ENCODE results near the gene GPRIN2. TPM values are rescaled to one million over a fixed set of nuclear protein-coding genes. Genes with fewer than 3 reads are reported as not detected.
A peak's percentile ranks its signal among the peaks of the same experiment; 100 is the strongest.

GPRIN2 gene
- polyA plus RNA-seq, 4 donors = 13.9 to 33.5 (median 20.1) TPM

DNA sequence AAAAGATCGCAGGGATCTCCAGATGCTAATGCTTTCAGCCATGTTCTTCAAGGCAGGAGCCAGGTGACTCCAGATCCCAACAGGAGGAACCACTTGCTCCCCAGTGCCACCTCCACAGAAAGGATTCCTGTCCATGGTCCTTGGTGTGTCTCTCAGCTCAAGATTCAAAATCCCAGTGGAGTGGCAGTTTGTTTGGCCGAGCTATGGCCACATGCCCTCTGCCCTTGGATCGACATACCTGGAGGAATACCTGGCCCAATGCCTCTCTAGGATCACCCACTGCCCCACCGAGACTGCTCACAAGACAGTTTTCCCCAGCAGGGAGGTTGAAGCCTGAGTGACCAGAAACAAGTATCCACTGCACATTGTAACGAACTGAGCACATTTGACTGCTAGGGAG, 3.9 kb upstream of the GPRIN2 start:
- no peak overlapping the region for H3K27ac ChIP-seq (ENCODE audit: low read depth in 1 of 3, low read length in 2 of 3)

DNA sequence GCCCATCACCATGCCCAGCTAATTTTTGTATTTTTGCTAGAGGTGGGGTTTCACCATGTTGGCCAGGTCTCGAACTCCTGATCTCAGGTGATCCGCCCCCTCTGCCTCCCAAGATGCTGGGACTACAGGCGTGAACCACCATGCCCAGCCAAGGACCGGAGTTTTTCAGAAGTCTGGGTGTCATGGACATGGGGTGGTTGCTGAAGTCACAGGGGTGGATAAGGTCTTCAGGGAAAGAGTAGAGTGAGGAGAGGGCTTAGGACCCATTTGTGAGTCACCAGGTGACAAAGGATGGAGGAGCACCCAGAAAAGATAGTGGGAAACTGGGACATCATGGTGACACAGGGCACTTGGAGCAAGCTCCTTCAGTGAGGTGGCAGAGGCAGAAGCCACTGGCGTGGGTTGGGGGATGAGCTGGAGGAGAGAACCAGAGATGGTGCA, 2.8 kb upstream of the GPRIN2 start:
- H3K9me3 ChIP-seq (ENCODE audit: control insufficient read depth in 2 of 2, insufficient read depth in 1 of 2, low read depth in 1 of 2, low read length in 1 of 2) = no peaks in the 10 kb centered on the region
- 93 to 97% (median 94%) methylated on average over 5 of the region's 5 CpGs for WGBS, 3 donors

More for the DNA sequence above, 3.9 kb upstream of the GPRIN2 start:
- no peaks in the 10 kb centered on the region for H3K9me3 ChIP-seq (ENCODE audit: control insufficient read depth in 2 of 2, insufficient read depth in 1 of 2, low read depth in 1 of 2, low read length in 1 of 2)
- H3K4me1 ChIP-seq (ENCODE audit: control insufficient read depth in 3 of 3, insufficient read depth in 2 of 3, low read depth in 1 of 3, low read length in 2 of 3) = peaks cover 0 to 7% (median 3%) of the 10 kb centered on the region in 3 donors
- FAIRE-seq = no peak
- no peaks in the 10 kb centered on the region for H3K36me3 ChIP-seq (ENCODE audit: control insufficient read depth in 3 of 3, insufficient read depth in 2 of 3, low read depth in 1 of 3, low read length in 3 of 3)
- DNase-seq = no peak
- 66 to 81% (median 67%) methylated on average over 5 of the region's 5 CpGs for WGBS, 3 donors
- peaks cover 4 to 31% (median 15%) of the 10 kb centered on the region in 3 donors for H3K27me3 ChIP-seq (ENCODE audit: control insufficient read depth in 3 of 3, insufficient read depth in 3 of 3, low read length in 3 of 3)
- no peak overlapping the region for H3K4me3 ChIP-seq (ENCODE audit: low read depth in 1 of 3, low read length in 3 of 3)

DNA sequence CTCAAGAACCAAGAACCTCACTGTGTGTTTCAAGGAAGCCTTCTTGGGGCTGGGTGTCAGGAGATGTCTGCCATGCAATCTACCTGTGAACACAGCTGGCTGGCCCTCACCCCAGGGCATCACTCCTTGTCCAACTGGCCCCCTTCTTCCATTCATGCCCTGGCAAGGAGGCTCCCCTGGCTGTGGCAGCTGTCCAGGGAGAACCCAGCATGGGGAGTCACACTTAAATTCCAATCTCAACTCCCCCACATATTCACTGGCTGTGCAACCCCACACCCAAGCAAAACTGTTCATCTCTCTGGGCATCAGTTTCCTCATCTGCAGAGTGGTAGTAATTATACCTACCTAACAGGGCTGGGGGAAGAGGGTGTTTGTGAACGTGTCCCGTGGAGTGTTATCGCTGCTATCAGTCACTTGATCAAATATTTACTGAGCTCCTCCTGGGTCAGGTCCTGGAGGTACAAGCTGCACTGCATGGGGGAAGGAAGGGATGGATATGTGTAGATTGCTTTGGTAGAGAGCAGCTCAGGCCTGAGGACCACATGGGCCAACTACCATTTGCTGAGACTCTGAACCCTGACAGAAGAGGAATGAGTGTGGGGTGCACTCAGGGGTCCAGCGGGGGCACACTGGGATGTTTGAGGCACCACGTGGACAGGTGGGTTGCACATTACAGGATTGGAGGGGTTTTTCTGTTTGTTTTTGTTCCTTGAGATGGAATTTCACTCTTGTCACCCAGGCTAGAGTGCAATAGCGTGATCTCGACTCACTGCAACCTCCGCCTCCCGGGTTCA, 2.1 kb upstream of the GPRIN2 start:
- Histone ChIP-seq H3K9me3 (ENCODE audit: control insufficient read depth in 2 of 2, insufficient read depth in 1 of 2, low read depth in 1 of 2, low read length in 1 of 2) (no peaks in the 10 kb centered on the region), H3K4me3 (ENCODE audit: low read depth in 1 of 3, low read length in 3 of 3) (no peak overlapping the region), H3K36me3 (ENCODE audit: control insufficient read depth in 3 of 3, insufficient read depth in 2 of 3, low read depth in 1 of 3, low read length in 3 of 3) (no peaks in the 10 kb centered on the region), H3K4me1 (ENCODE audit: control insufficient read depth in 3 of 3, insufficient read depth in 2 of 3, low read depth in 1 of 3, low read length in 2 of 3) (peaks cover 0 to 9% (median 3%) of the 10 kb centered on the region in 3 donors), H3K27me3 (ENCODE audit: control insufficient read depth in 3 of 3, insufficient read depth in 3 of 3, low read length in 3 of 3) (peaks cover 4 to 31% (median 17%) of the 10 kb centered on the region in 3 donors), H3K27ac (ENCODE audit: low read depth in 1 of 3, low read length in 2 of 3) (no peak overlapping the region)
- DNase-seq (peak in 1 of 2 donors; percentile 47), FAIRE-seq (no peak)
- 62 to 76% (median 68%) methylated on average over 9 of the region's 9 CpGs for WGBS, 3 donors

More for the DNA sequence above, 2.8 kb upstream of the GPRIN2 start:
- Histone ChIP-seq H3K27me3 (ENCODE audit: control insufficient read depth in 3 of 3, insufficient read depth in 3 of 3, low read length in 3 of 3) (peaks cover 4 to 31% (median 17%) of the 10 kb centered on the region in 3 donors), H3K4me1 (ENCODE audit: control insufficient read depth in 3 of 3, insufficient read depth in 2 of 3, low read depth in 1 of 3, low read length in 2 of 3) (peaks cover 0 to 9% (median 3%) of the 10 kb centered on the region in 3 donors), H3K4me3 (ENCODE audit: low read depth in 1 of 3, low read length in 3 of 3) (no peak overlapping the region), H3K27ac (ENCODE audit: low read depth in 1 of 3, low read length in 2 of 3) (no peak overlapping the region), H3K36me3 (ENCODE audit: control insufficient read depth in 3 of 3, insufficient read depth in 2 of 3, low read depth in 1 of 3, low read length in 3 of 3) (no peaks in the 10 kb centered on the region)
- DNase-seq (no peak), FAIRE-seq (no peak)

DNA sequence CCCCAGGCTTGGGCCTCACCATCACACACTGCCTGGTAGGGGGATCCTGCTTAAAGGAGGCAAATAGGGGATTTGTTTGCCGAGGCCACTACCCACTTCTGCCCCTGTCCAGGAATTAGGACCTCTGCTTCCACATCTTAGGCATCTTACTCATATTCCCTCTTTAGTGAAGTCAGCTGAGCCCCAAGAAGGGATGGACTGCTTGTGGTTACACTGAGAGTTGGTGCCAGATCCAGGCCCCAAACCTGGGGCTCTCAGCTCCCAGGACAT, 1.6 kb upstream of the GPRIN2 start:
- FAIRE-seq (no peak), DNase-seq (no peak)
- Histone ChIP-seq H3K36me3 (ENCODE audit: control insufficient read depth in 3 of 3, insufficient read depth in 2 of 3, low read depth in 1 of 3, low read length in 3 of 3) (peaks cover 0 to 5% (median 0%) of the 10 kb centered on the region in 3 donors), H3K9me3 (ENCODE audit: control insufficient read depth in 2 of 2, insufficient read depth in 1 of 2, low read depth in 1 of 2, low read length in 1 of 2) (no peaks in the 10 kb centered on the region), H3K27me3 (ENCODE audit: control insufficient read depth in 3 of 3, insufficient read depth in 3 of 3, low read length in 3 of 3) (peaks cover 4 to 31% (median 17%) of the 10 kb centered on the region in 3 donors), H3K27ac (ENCODE audit: low read depth in 1 of 3, low read length in 2 of 3) (no peak overlapping the region), H3K4me3 (ENCODE audit: low read depth in 1 of 3, low read length in 3 of 3) (no peak overlapping the region), H3K4me1 (ENCODE audit: control insufficient read depth in 3 of 3, insufficient read depth in 2 of 3, low read depth in 1 of 3, low read length in 2 of 3) (peaks cover 0 to 9% (median 3%) of the 10 kb centered on the region in 3 donors)
- WGBS, 3 donors = 43 to 52% (median 45%) methylated on average over 1 of the region's 1 CpG

DNA sequence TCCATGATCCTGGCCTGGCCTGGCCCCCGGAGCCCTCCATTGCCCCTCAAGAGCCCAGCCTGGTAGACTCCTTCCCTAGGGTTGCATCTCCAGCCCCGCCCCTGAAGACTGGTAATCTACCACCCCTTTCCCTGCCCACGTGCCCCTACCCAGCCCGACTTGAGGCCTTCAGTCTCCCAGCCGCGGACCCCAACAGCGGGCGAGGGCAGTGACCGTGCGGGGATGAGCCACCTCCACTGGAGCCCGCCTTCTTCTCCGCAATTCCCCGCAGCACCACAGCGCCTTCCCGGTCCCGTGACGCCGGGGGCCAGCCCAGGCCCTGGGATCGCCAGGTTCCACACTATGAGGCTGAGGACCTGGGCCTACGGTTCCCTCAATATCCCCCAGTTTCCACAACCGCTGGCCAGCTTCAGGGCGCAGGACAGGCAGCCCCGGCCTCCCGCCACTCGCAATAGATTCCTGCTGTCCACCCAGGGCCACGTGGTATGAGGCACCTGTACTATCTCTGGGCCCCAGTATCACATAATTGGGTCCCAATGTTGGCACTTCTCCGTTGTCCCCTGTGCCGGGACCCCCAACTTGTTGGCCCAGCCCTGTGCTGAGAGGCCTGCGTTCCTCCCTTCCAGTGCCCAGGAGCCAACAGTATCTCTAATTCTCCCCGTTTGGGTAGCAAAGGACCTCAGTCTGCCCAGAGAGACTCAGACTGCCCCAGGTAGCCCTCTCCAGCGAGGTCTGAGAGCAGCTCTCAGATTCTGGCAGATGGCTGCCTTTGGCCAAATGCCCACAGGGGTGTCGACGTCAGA, 1.1 kb upstream of the GPRIN2 start:
- FAIRE-seq = no peak
- no peaks in the 10 kb centered on the region for H3K9me3 ChIP-seq (ENCODE audit: control insufficient read depth in 2 of 2, insufficient read depth in 1 of 2, low read depth in 1 of 2, low read length in 1 of 2)
- H3K27ac ChIP-seq (ENCODE audit: low read depth in 1 of 3, low read length in 2 of 3) = no peak overlapping the region
- 87 to 89% (median 89%) methylated on average over 33 of the region's 33 CpGs for WGBS, 3 donors
- H3K4me1 ChIP-seq (ENCODE audit: control insufficient read depth in 3 of 3, insufficient read depth in 2 of 3, low read depth in 1 of 3, low read length in 2 of 3) = peaks cover 0 to 9% (median 3%) of the 10 kb centered on the region in 3 donors
- peaks cover 0 to 8% (median 0%) of the 10 kb centered on the region in 3 donors for H3K36me3 ChIP-seq (ENCODE audit: control insufficient read depth in 3 of 3, insufficient read depth in 2 of 3, low read depth in 1 of 3, low read length in 3 of 3)
- H3K4me3 ChIP-seq (ENCODE audit: low read depth in 1 of 3, low read length in 3 of 3) = no peak overlapping the region
- DNase-seq = no peak
- H3K27me3 ChIP-seq (ENCODE audit: control insufficient read depth in 3 of 3, insufficient read depth in 3 of 3, low read length in 3 of 3) = peaks cover 4 to 31% (median 17%) of the 10 kb centered on the region in 3 donors

DNA sequence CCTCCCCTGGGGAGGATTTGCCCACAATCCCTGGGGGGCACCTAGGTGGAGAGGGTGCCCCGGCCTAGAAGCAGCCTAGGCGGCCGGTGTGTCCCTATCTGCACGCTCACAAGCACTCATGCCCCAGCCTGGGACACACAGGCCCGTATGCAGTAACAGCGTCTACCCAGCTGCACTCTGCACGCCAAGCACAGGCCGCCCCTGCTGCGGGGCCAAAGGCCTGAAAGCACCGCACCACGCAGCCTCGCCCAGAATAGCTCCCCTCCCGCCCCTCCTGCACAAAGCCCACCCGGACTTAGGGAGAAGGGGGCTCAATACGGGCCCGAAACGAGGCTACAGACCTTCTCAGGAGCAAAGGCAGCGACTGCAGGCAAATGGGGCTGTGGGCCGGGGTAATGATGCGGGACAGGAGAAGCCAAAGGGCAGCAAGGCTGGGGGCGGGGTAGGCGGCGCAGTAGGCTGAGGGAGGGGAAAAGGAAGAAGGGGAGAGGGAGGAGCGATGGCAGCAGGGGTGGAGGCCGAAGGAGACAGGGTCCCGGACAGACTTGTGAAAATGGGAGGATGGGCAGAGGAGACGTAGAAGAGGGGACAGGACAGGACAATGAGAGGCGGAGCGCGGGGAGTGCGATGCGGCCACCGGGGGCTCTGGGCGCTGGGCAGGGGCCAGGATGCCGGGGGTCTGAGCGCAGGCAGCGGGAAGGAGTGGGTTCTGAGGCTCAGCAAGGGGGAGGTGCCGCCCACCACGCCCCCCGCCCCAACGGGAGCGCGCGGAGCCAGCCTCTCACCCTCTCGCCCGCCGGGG, 544 bp downstream of the GPRIN2 start:
- peak; percentile 67 to 80 for DNase-seq
- peaks cover 0 to 9% (median 3%) of the 10 kb centered on the region in 3 donors for H3K4me1 ChIP-seq (ENCODE audit: control insufficient read depth in 3 of 3, insufficient read depth in 2 of 3, low read depth in 1 of 3, low read length in 2 of 3)
- no peak for FAIRE-seq
- H3K27ac ChIP-seq (ENCODE audit: low read depth in 1 of 3, low read length in 2 of 3) = peak overlapping the region in 2 of 3 donors; percentile 8 to 17
- H3K4me3 ChIP-seq (ENCODE audit: low read depth in 1 of 3, low read length in 3 of 3) = peak overlapping the region; percentile 26 to 64 (median 57)
- whole genome bisulfite sequencing, 3 donors = 7 to 22% (median 15%) methylated on average over 46 to 47 of the region's 47 CpGs
- H3K36me3 ChIP-seq (ENCODE audit: control insufficient read depth in 3 of 3, insufficient read depth in 2 of 3, low read depth in 1 of 3, low read length in 3 of 3) = peaks cover 0 to 24% (median 0%) of the 10 kb centered on the region in 3 donors
- no peaks in the 10 kb centered on the region for H3K9me3 ChIP-seq (ENCODE audit: control insufficient read depth in 2 of 2, insufficient read depth in 1 of 2, low read depth in 1 of 2, low read length in 1 of 2)
- peaks cover 4 to 29% (median 15%) of the 10 kb centered on the region in 3 donors for H3K27me3 ChIP-seq (ENCODE audit: control insufficient read depth in 3 of 3, insufficient read depth in 3 of 3, low read length in 3 of 3)

DNA sequence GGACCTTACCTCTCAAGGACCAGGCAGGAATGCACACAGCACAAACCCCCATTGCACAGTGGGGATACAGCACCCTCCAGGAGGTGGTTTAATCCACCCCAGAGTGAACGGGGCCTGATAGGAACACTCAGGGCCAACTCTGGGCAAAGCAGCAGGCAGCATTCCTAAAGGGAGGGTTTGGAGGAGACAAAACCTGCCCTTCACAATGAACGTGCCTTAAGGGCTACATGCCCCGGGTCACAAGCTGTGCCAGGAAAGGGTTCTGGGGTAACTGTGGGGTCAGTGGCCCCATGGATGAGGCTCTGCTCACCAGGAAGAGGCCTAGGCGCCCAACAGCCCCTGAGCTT, 1.1 kb downstream of the GPRIN2 start:
- FAIRE-seq (no peak), DNase-seq (no peak)
- no peaks in the 10 kb centered on the region for H3K9me3 ChIP-seq (ENCODE audit: control insufficient read depth in 2 of 2, insufficient read depth in 1 of 2, low read depth in 1 of 2, low read length in 1 of 2)
- peak overlapping the region in 2 of 3 donors; percentile 57 to 64 for H3K4me3 ChIP-seq (ENCODE audit: low read depth in 1 of 3, low read length in 3 of 3)
- H3K4me1 ChIP-seq (ENCODE audit: control insufficient read depth in 3 of 3, insufficient read depth in 2 of 3, low read depth in 1 of 3, low read length in 2 of 3) = peaks cover 0 to 9% (median 3%) of the 10 kb centered on the region in 3 donors
- H3K27ac ChIP-seq (ENCODE audit: low read depth in 1 of 3, low read length in 2 of 3) = no peak overlapping the region
- peaks cover 4 to 23% (median 15%) of the 10 kb centered on the region in 3 donors for H3K27me3 ChIP-seq (ENCODE audit: control insufficient read depth in 3 of 3, insufficient read depth in 3 of 3, low read length in 3 of 3)
- peaks cover 0 to 29% (median 0%) of the 10 kb centered on the region in 3 donors for H3K36me3 ChIP-seq (ENCODE audit: control insufficient read depth in 3 of 3, insufficient read depth in 2 of 3, low read depth in 1 of 3, low read length in 3 of 3)
- 25 to 68% (median 42%) methylated on average over 4 of the region's 4 CpGs for WGBS, 3 donors
